Stimulated activated naive CD8-positive, alpha-beta T cell treated with anti-CD3 and anti-CD28 coated beads, Interleukin-15, amount 100 ng/mL, for 72 hours (primary cell): ENCODE data around the gene PAQR3.
A peak's percentile ranks its signal among the peaks of the same experiment; 100 is the strongest.
"Not testable (repeated sequence)": the region's sequence is repeated elsewhere in the genome, so short reads cannot be mapped to it uniquely, and the experiment has no call there.

Experiments
- ATAC-seq: fragments of 150-1000 bp; cut with Tn5 transposase; 2 replicates; pipeline ENCODE4 v1.10.0; 2021; ENCODE audit warnings: mild to moderate bottlenecking, moderate library complexity
- DNase-seq, 2 donors: peaks; one replicate each; pipeline ENCODE4 v3.0.0; 2021 to 2022
- H3K27ac Mint-ChIP-seq, 2 donors: one replicate each; pipeline ENCODE4 v1.8.0; 2022; ENCODE audit warnings: mild to moderate bottlenecking in 2 of 2, mixed read lengths in 2 of 2, moderate library complexity in 2 of 2
- H3K27me3 Mint-ChIP-seq: one replicate; pipeline ENCODE4 v1.8.0; 2022; ENCODE audit warnings: mixed read lengths
- H3K4me1 Mint-ChIP-seq: one replicate; pipeline ENCODE4 v1.8.0; 2022; ENCODE audit warnings: mild to moderate bottlenecking, mixed read lengths
- H3K4me3 Mint-ChIP-seq, 2 donors: one replicate each; pipeline ENCODE4 v1.8.0; 2022; ENCODE audit warnings: mild to moderate bottlenecking in 2 of 2, mixed read lengths in 2 of 2, moderate library complexity in 1 of 2
- H3K9me3 Mint-ChIP-seq, 2 donors: one replicate each; pipeline ENCODE4 v1.8.0; 2022; ENCODE audit warnings: mixed read lengths in 2 of 2

The PAQR3 gene

GRCh38 chr4:78889955-78890354 is 49.3 kb downstream of the PAQR3 start:
- Mint-ChIP-seq H3K4me1 (no peaks in the 10 kb centered on the region), H3K27ac (no peak overlapping the region), H3K4me3 (no peak overlapping the region), H3K27me3 (no peaks in the 10 kb centered on the region), H3K9me3 (no peaks in the 10 kb centered on the region)
- ATAC-seq (no peak), DNase-seq (no peak)

- Mint-ChIP-seq H3K9me3 (no peaks in the 10 kb centered on the region), H3K27me3 (no peaks in the 10 kb centered on the region), H3K4me1 (no peaks in the 10 kb centered on the region), H3K4me3 (no peak overlapping the region), H3K27ac (no peak overlapping the region)
- ATAC-seq (no peak), DNase-seq (no peak)
Observed at GRCh38 chr4:78885598-78885997, 53.6 kb downstream of the PAQR3 start.

GRCh38 chr4:78880874-78881492 is 58.3 kb downstream of the PAQR3 start:
- Mint-ChIP-seq H3K4me1 (no peaks in the 10 kb centered on the region), H3K9me3 (no peaks in the 10 kb centered on the region), H3K4me3 (no peak overlapping the region), H3K27me3 (no peaks in the 10 kb centered on the region), H3K27ac (no peak overlapping the region)
- ATAC-seq: no peak
- no peak for DNase-seq

- Mint-ChIP-seq H3K9me3 (no peaks in the 10 kb centered on the region), H3K4me1 (no peaks in the 10 kb centered on the region), H3K27me3 (no peaks in the 10 kb centered on the region), H3K27ac (no peak overlapping the region), H3K4me3 (no peak overlapping the region)
- DNase-seq (no peak), ATAC-seq (no peak)
Observed at GRCh38 chr4:78878031-78878430, 61.2 kb downstream of the PAQR3 start.

GRCh38 chr4:78876568-78877320 is 62.5 kb downstream of the PAQR3 start:
- ATAC-seq (no peak), DNase-seq (no peak)
- Mint-ChIP-seq H3K27ac (no peak overlapping the region), H3K9me3 (no peaks in the 10 kb centered on the region), H3K27me3 (no peaks in the 10 kb centered on the region), H3K4me3 (no peak overlapping the region), H3K4me1 (no peaks in the 10 kb centered on the region)

- Mint-ChIP-seq H3K4me1 (no peaks in the 10 kb centered on the region), H3K27me3 (no peaks in the 10 kb centered on the region), H3K4me3 (no peak overlapping the region), H3K9me3 (no peaks in the 10 kb centered on the region), H3K27ac (no peak overlapping the region)
- DNase-seq (no peak), ATAC-seq (no peak)
Observed at GRCh38 chr4:78870056-78870455, 69.2 kb downstream of the PAQR3 start.

- H3K27ac Mint-ChIP-seq, H3K9me3 Mint-ChIP-seq, H3K4me3 Mint-ChIP-seq, DNase-seq, H3K27me3 Mint-ChIP-seq, ATAC-seq, H3K4me1 Mint-ChIP-seq: not testable (repeated sequence)
Observed at GRCh38 chr4:78868712-78869111, 70.5 kb downstream of the PAQR3 start.

GRCh38 chr4:78865451-78865850 is 73.8 kb downstream of the PAQR3 start:
- no peaks in the 10 kb centered on the region for H3K27me3 Mint-ChIP-seq
- H3K9me3 Mint-ChIP-seq: no peaks in the 10 kb centered on the region
- peaks cover 16% of the 10 kb centered on the region for H3K4me1 Mint-ChIP-seq
- DNase-seq: no peak
- no peak for ATAC-seq
- no peak overlapping the region for H3K4me3 Mint-ChIP-seq
- no peak overlapping the region for H3K27ac Mint-ChIP-seq

- Mint-ChIP-seq H3K9me3 (no peaks in the 10 kb centered on the region), H3K27me3 (no peaks in the 10 kb centered on the region), H3K4me1 (peaks cover 16% of the 10 kb centered on the region), H3K4me3 (no peak overlapping the region), H3K27ac (no peak overlapping the region)
- DNase-seq: no peak
- peak; percentile 71 for ATAC-seq
Observed at GRCh38 chr4:78864405-78865024, 74.7 kb downstream of the PAQR3 start.

GRCh38 chr4:78863991-78864390 is 75.2 kb downstream of the PAQR3 start:
- ATAC-seq (no peak), DNase-seq (no peak)
- Mint-ChIP-seq H3K27me3 (no peaks in the 10 kb centered on the region), H3K4me3 (no peak overlapping the region), H3K9me3 (no peaks in the 10 kb centered on the region), H3K27ac (peak overlapping the region in 1 of 2 donors; percentile 22), H3K4me1 (peaks cover 16% of the 10 kb centered on the region)

GRCh38 chr4:78863254-78863869 is 75.9 kb downstream of the PAQR3 start:
- peak overlapping the region in 1 of 2 donors; percentile 36 for H3K4me3 Mint-ChIP-seq
- DNase-seq: no peak
- H3K4me1 Mint-ChIP-seq: peaks cover 16% of the 10 kb centered on the region
- H3K9me3 Mint-ChIP-seq: no peaks in the 10 kb centered on the region
- H3K27ac Mint-ChIP-seq: peak overlapping the region in 1 of 2 donors; percentile 25
- H3K27me3 Mint-ChIP-seq: no peaks in the 10 kb centered on the region
- peak; percentile 48 for ATAC-seq

- no peaks in the 10 kb centered on the region for H3K9me3 Mint-ChIP-seq
- no peak for DNase-seq
- peaks cover 16% of the 10 kb centered on the region for H3K4me1 Mint-ChIP-seq
- H3K27ac Mint-ChIP-seq: no peak overlapping the region
- ATAC-seq: no peak
- H3K4me3 Mint-ChIP-seq: no peak overlapping the region
- no peaks in the 10 kb centered on the region for H3K27me3 Mint-ChIP-seq
Observed at GRCh38 chr4:78862314-78862737, 76.9 kb downstream of the PAQR3 start.
